ENCODE data around the gene DLG2.

DLG2 gene

GRCh38 chr11:83717537-83717936 is 1909.6 kb downstream of the DLG2 start:
- no peaks in the 10 kb centered on the region for H3K36me3 ChIP-seq (ENCODE audit: control insufficient read depth in 1 of 2, insufficient read depth in 2 of 2, low read depth in 1 of 2, low read length in 2 of 2)
- H3K9ac ChIP-seq (ENCODE audit: low read length), result no peak overlapping the region

GRCh38 chr11:83715927-83716535 is 1911.1 kb downstream of the DLG2 start:
- Histone ChIP-seq H3K9ac (ENCODE audit: low read length) (no peak overlapping the region), H3K4ac (ENCODE audit: low read depth in 1 of 2, low read length in 2 of 2) (no peak overlapping the region), H2BK5ac (ENCODE audit: low read depth, low read length, poor library complexity, severe bottlenecking) (no peak overlapping the region), H3K79me1 (replicated peaks; ENCODE audit: low read length, poor library complexity, severe bottlenecking) (no peaks in the 10 kb centered on the region), H2BK15ac (ENCODE audit: low read depth, poor library complexity, severe bottlenecking) (no peak overlapping the region), H3K27me3 (ENCODE audit: control insufficient read depth in 1 of 2, insufficient read depth in 1 of 2, low read length in 2 of 2) (no peaks in the 10 kb centered on the region), H3K4me3 (ENCODE audit: insufficient read depth in 1 of 2, low read depth in 1 of 2, low read length in 2 of 2) (no peak overlapping the region), H4K8ac (ENCODE audit: low read length) (no peak overlapping the region), H3K27ac (ENCODE audit: low read length, poor library complexity, severe bottlenecking) (no peak overlapping the region), H2AFZ (ENCODE audit: low read depth, low read length) (no peak overlapping the region), H3K4me2 (ENCODE audit: low read length, poor library complexity, severe bottlenecking) (no peak overlapping the region), H3K4me1 (ENCODE audit: control insufficient read depth, insufficient read depth, low read depth, low read length) (no peaks in the 10 kb centered on the region), H4K91ac (ENCODE audit: low read length) (no peak overlapping the region), H2AK5ac (ENCODE audit: low read length, severe bottlenecking) (no peak overlapping the region), H2BK120ac (ENCODE audit: low read depth, low read length) (no peak overlapping the region), H2BK12ac (ENCODE audit: low read length in 2 of 2) (no peak overlapping the region), H3K36me3 (ENCODE audit: control insufficient read depth in 1 of 2, insufficient read depth in 2 of 2, low read depth in 1 of 2, low read length in 2 of 2) (no peaks in the 10 kb centered on the region), H3K9me3 (ENCODE audit: control insufficient read depth, low read length) (no peaks in the 10 kb centered on the region), H3K14ac (ENCODE audit: low read length in 2 of 2) (no peak overlapping the region), H3K18ac (ENCODE audit: low read depth in 1 of 2, low read length in 2 of 2) (no peak overlapping the region), H3K23ac (ENCODE audit: low read length in 2 of 2) (no peak overlapping the region)
- 64% methylated on average over 1 of the region's 2 CpGs for WGBS
- no peak for DNase-seq

More at GRCh38 chr11:83717537-83717936, 1909.6 kb downstream of the DLG2 start:
- WGBS, result 66% methylated on average over 3 of the region's 3 CpGs
- Histone ChIP-seq H2BK12ac (ENCODE audit: low read length in 2 of 2) (no peak overlapping the region), H3K4me3 (ENCODE audit: insufficient read depth in 1 of 2, low read depth in 1 of 2, low read length in 2 of 2) (no peak overlapping the region), H3K27ac (ENCODE audit: low read length, poor library complexity, severe bottlenecking) (no peak overlapping the region), H3K9me3 (ENCODE audit: control insufficient read depth, low read length) (no peaks in the 10 kb centered on the region), H2BK15ac (ENCODE audit: low read depth, poor library complexity, severe bottlenecking) (no peak overlapping the region), H2BK120ac (ENCODE audit: low read depth, low read length) (no peak overlapping the region), H4K8ac (ENCODE audit: low read length) (no peak overlapping the region), H3K14ac (ENCODE audit: low read length in 2 of 2) (no peak overlapping the region), H2AK5ac (ENCODE audit: low read length, severe bottlenecking) (no peak overlapping the region), H2BK5ac (ENCODE audit: low read depth, low read length, poor library complexity, severe bottlenecking) (no peak overlapping the region), H3K4me1 (ENCODE audit: control insufficient read depth, insufficient read depth, low read depth, low read length) (no peaks in the 10 kb centered on the region), H3K23ac (ENCODE audit: low read length in 2 of 2) (no peak overlapping the region), H2AFZ (ENCODE audit: low read depth, low read length) (no peak overlapping the region), H3K18ac (ENCODE audit: low read depth in 1 of 2, low read length in 2 of 2) (peak overlapping the region in 1 of 2 experiments; percentile 21), H3K4ac (ENCODE audit: low read depth in 1 of 2, low read length in 2 of 2) (no peak overlapping the region), H3K79me1 (replicated peaks; ENCODE audit: low read length, poor library complexity, severe bottlenecking) (no peaks in the 10 kb centered on the region), H3K27me3 (ENCODE audit: control insufficient read depth in 1 of 2, insufficient read depth in 1 of 2, low read length in 2 of 2) (no peaks in the 10 kb centered on the region), H3K4me2 (ENCODE audit: low read length, poor library complexity, severe bottlenecking) (no peak overlapping the region), H4K91ac (ENCODE audit: low read length) (no peak overlapping the region)
- DNase-seq, result peak; percentile 34

GRCh38 chr11:83713708-83714107 is 1913.4 kb downstream of the DLG2 start:
- no peaks in the 10 kb centered on the region for H3K27me3 ChIP-seq (ENCODE audit: control insufficient read depth in 1 of 2, insufficient read depth in 1 of 2, low read length in 2 of 2)

DNA sequence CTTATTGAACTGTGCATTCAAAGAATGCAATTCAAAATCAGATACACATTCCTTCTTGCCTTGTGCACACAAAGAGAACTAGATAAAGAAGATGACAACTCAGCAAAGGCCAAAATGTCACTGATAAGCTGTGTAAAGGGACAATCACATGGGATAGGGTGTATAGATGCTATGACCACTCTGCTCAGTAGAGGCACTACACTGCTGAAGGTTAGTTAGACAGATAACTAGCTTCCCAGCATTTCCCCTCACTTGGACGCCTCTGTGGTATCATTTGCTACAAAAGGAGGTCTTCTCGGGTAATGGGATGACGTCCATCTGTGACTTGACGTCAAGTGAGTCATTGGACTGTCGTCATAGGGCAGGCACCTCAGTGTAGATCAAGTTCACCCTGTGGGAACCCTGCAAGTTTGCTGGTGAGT is 1916.0 kb downstream of the DLG2 start:
- H3K4ac ChIP-seq (ENCODE audit: low read depth in 1 of 2, low read length in 2 of 2), result no peak overlapping the region
- no peaks in the 10 kb centered on the region for H3K4me1 ChIP-seq (ENCODE audit: control insufficient read depth, insufficient read depth, low read depth, low read length)
- no peak overlapping the region for H2AK5ac ChIP-seq (ENCODE audit: low read length, severe bottlenecking)
- H3K36me3 ChIP-seq (ENCODE audit: control insufficient read depth in 1 of 2, insufficient read depth in 2 of 2, low read depth in 1 of 2, low read length in 2 of 2), result no peaks in the 10 kb centered on the region
- H3K4me2 ChIP-seq (ENCODE audit: low read length, poor library complexity, severe bottlenecking), result no peak overlapping the region
- H4K8ac ChIP-seq (ENCODE audit: low read length), result no peak overlapping the region
- no peak overlapping the region for H2BK120ac ChIP-seq (ENCODE audit: low read depth, low read length)
- H3K23ac ChIP-seq (ENCODE audit: low read length in 2 of 2), result no peak overlapping the region
- WGBS, result 92% methylated on average over 5 of the region's 5 CpGs
- H2BK12ac ChIP-seq (ENCODE audit: low read length in 2 of 2), result no peak overlapping the region
- no peaks in the 10 kb centered on the region for H3K79me1 ChIP-seq (replicated peaks; ENCODE audit: low read length, poor library complexity, severe bottlenecking)
- no peaks in the 10 kb centered on the region for H3K9me3 ChIP-seq (ENCODE audit: control insufficient read depth, low read length)
- no peak overlapping the region for H2BK15ac ChIP-seq (ENCODE audit: low read depth, poor library complexity, severe bottlenecking)
- no peak overlapping the region for H2AFZ ChIP-seq (ENCODE audit: low read depth, low read length)
- no peak overlapping the region for H4K91ac ChIP-seq (ENCODE audit: low read length)
- H3K4me3 ChIP-seq (ENCODE audit: insufficient read depth in 1 of 2, low read depth in 1 of 2, low read length in 2 of 2), result no peak overlapping the region
- no peak overlapping the region for H3K9ac ChIP-seq (ENCODE audit: low read length)
- H3K14ac ChIP-seq (ENCODE audit: low read length in 2 of 2), result no peak overlapping the region
- H3K27me3 ChIP-seq (ENCODE audit: control insufficient read depth in 1 of 2, insufficient read depth in 1 of 2, low read length in 2 of 2), result no peaks in the 10 kb centered on the region
- H3K18ac ChIP-seq (ENCODE audit: low read depth in 1 of 2, low read length in 2 of 2), result no peak overlapping the region
- H2BK5ac ChIP-seq (ENCODE audit: low read depth, low read length, poor library complexity, severe bottlenecking), result no peak overlapping the region
- no peak for DNase-seq
- H3K27ac ChIP-seq (ENCODE audit: low read length, poor library complexity, severe bottlenecking), result no peak overlapping the region

More at GRCh38 chr11:83713708-83714107, 1913.4 kb downstream of the DLG2 start:
- Histone ChIP-seq H2BK12ac (ENCODE audit: low read length in 2 of 2) (no peak overlapping the region), H3K14ac (ENCODE audit: low read length in 2 of 2) (no peak overlapping the region), H3K4me3 (ENCODE audit: insufficient read depth in 1 of 2, low read depth in 1 of 2, low read length in 2 of 2) (no peak overlapping the region), H3K4me2 (ENCODE audit: low read length, poor library complexity, severe bottlenecking) (no peak overlapping the region), H3K4ac (ENCODE audit: low read depth in 1 of 2, low read length in 2 of 2) (no peak overlapping the region), H3K27ac (ENCODE audit: low read length, poor library complexity, severe bottlenecking) (no peak overlapping the region), H3K18ac (ENCODE audit: low read depth in 1 of 2, low read length in 2 of 2) (no peak overlapping the region), H2BK15ac (ENCODE audit: low read depth, poor library complexity, severe bottlenecking) (no peak overlapping the region), H2BK120ac (ENCODE audit: low read depth, low read length) (no peak overlapping the region), H2AFZ (ENCODE audit: low read depth, low read length) (no peak overlapping the region), H4K8ac (ENCODE audit: low read length) (no peak overlapping the region), H2AK5ac (ENCODE audit: low read length, severe bottlenecking) (no peak overlapping the region), H3K9me3 (ENCODE audit: control insufficient read depth, low read length) (no peaks in the 10 kb centered on the region), H3K36me3 (ENCODE audit: control insufficient read depth in 1 of 2, insufficient read depth in 2 of 2, low read depth in 1 of 2, low read length in 2 of 2) (no peaks in the 10 kb centered on the region), H3K9ac (ENCODE audit: low read length) (no peak overlapping the region), H4K91ac (ENCODE audit: low read length) (no peak overlapping the region), H3K4me1 (ENCODE audit: control insufficient read depth, insufficient read depth, low read depth, low read length) (no peaks in the 10 kb centered on the region), H3K23ac (ENCODE audit: low read length in 2 of 2) (no peak overlapping the region), H2BK5ac (ENCODE audit: low read depth, low read length, poor library complexity, severe bottlenecking) (no peak overlapping the region), H3K79me1 (replicated peaks; ENCODE audit: low read length, poor library complexity, severe bottlenecking) (no peaks in the 10 kb centered on the region)
- 93% methylated on average over 2 of the region's 2 CpGs for WGBS
- peak; percentile 30 for DNase-seq

Measured in mesenchymal stem cell (in vitro differentiated cells and primary cell).